Endodermal cell (in vitro differentiated cells): Measurements from ENCODE around the gene NR6A1. TPM values are rescaled to one million over a fixed set of nuclear protein-coding genes. Genes with fewer than 3 reads are reported as not detected.

Experiments used
- DNase-seq: peaks from one replicate; pipeline ENCODE4 v3.0.0-alpha.2; 2017
- H3K27ac ChIP-seq: 2 replicates; pipeline ENCODE4 v1.5.1; 2013; ENCODE audit warnings: mild to moderate bottlenecking, low read depth, low read length, moderate library complexity
- H3K27me3 ChIP-seq: 2 replicates; pipeline ENCODE4 v1.6.1; 2013; ENCODE audit warnings: mild to moderate bottlenecking, low read length, moderate library complexity; ENCODE audit not compliant: insufficient read depth, control insufficient read depth, poor library complexity, severe bottlenecking
- H3K36me3 ChIP-seq: 2 replicates; pipeline ENCODE4 v1.7.0; 2013; ENCODE audit warnings: mild to moderate bottlenecking, low read length, moderate library complexity; ENCODE audit not compliant: control insufficient read depth, insufficient read depth
- H3K4me1 ChIP-seq: one replicate; pipeline ENCODE4 v1.7.0; 2013; ENCODE audit warnings: low read length; ENCODE audit not compliant: control insufficient read depth, insufficient read depth
- H3K4me3 ChIP-seq: 2 replicates; pipeline ENCODE4 v1.5.1; 2013; ENCODE audit warnings: mild to moderate bottlenecking, low read length, moderate library complexity
- H3K9ac ChIP-seq: 2 replicates; pipeline ENCODE4 v1.6.1; 2013; ENCODE audit warnings: mild to moderate bottlenecking, low read length, moderate library complexity; ENCODE audit not compliant: poor library complexity, severe bottlenecking; ENCODE audit errors: extremely low read depth
- H3K9me3 ChIP-seq: 2 replicates; pipeline ENCODE4 v1.6.1; 2013; ENCODE audit warnings: mild to moderate bottlenecking, low read length, moderate library complexity; ENCODE audit not compliant: control insufficient read depth
- H3K27ac Mint-ChIP-seq: 2 replicates; pipeline ENCODE4 v1.8.0; 2020; ENCODE audit warnings: mixed read lengths
- H3K27me3 Mint-ChIP-seq: 2 replicates; pipeline ENCODE4 v1.8.0; 2021; ENCODE audit warnings: mild to moderate bottlenecking, mixed read lengths; ENCODE audit not compliant: insufficient read depth
- H3K36me3 Mint-ChIP-seq: 2 replicates; pipeline ENCODE4 v1.8.0; 2020; ENCODE audit warnings: low read depth, mixed read lengths
- H3K4me1 Mint-ChIP-seq: 2 replicates; pipeline ENCODE4 v1.8.0; 2020; ENCODE audit warnings: mixed read lengths
- H3K4me3 Mint-ChIP-seq: 2 replicates; pipeline ENCODE4 v1.8.0; 2020; ENCODE audit warnings: mild to moderate bottlenecking, moderate library complexity, mixed read lengths
- H3K9me3 Mint-ChIP-seq: 2 replicates; pipeline ENCODE4 v1.8.0; 2020; ENCODE audit warnings: mild to moderate bottlenecking, mixed read lengths
- WGBS, 2 experiments: methylation state at CpG; one replicate each; pipeline versions ENCODE4 v1.1.5 to v1.1.7; 2013; ENCODE audit warnings: missing lambda C conversion rate in 2 of 2, mixed read lengths in 1 of 2; ENCODE audit not compliant: insufficient coverage in 1 of 2, insufficient read length in 1 of 2; 5-methylcytosine and 5-hydroxymethylcytosine counted together
- total RNA-seq, 2 donors: library from RNA; stranded (reverse); fragmentation: NEBNext Ultra II Directional in 1 of 2; extraction: Animal tissue kit (Norgen Biotek cat#: 25700) in 1 of 2; gene quantifications; 2 replicates in 1 of 2; 3 replicates in 1 of 2; pipeline ENCODE4 v1.2.1, GENCODE V29; 2021
- TF ChIP-seq, protein P1 (sequence below): fragments of 200-600 bp; sonication (generic); conservative IDR thresholded peaks from 2 replicates; pipeline ENCODE4 v1.5.0; 2021; ENCODE audit warnings: antibody characterized with exemption, mild to moderate bottlenecking

The NR6A1 gene
- total RNA-seq, 2 donors from 2014 or later, result 168 to 206 TPM

DNA sequence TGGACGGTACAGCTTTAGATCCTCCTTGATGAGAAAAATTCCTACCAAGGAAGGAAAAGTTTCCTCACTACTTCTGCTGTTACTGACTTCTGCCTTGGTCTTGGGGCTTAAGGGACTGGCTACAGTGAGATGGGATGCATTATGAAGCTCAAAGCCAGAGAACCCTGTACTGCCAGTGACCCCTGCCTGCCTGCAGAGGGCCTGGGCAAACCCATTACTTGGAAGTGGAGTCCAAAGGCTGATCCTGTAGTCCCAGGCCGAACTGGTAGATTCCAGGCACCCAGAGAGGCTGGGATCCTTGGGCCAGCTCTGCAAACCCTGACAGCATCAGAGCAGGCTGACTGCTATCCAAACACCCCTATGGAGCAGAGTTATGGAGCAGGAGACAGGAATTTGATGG lies 238.2 kb downstream of the NR6A1 start:
- Histone ChIP-seq H3K27me3 (no peaks in the 10 kb centered on the region), H3K4me3 (no peak overlapping the region), H3K27ac (no peak overlapping the region), H3K9me3 (no peaks in the 10 kb centered on the region), H3K4me1 (no peaks in the 10 kb centered on the region), H3K36me3 (peaks cover 63% of the 10 kb centered on the region), H3K9ac (no peak overlapping the region)
- no peak overlapping the region for H3K27ac Mint-ChIP-seq
- no peak overlapping the region for H3K4me3 Mint-ChIP-seq
- no peaks in the 10 kb centered on the region for H3K9me3 Mint-ChIP-seq
- no peaks in the 10 kb centered on the region for H3K27me3 Mint-ChIP-seq
- peaks cover 51% of the 10 kb centered on the region for H3K36me3 Mint-ChIP-seq
- TF ChIP-seq, protein P1, sequence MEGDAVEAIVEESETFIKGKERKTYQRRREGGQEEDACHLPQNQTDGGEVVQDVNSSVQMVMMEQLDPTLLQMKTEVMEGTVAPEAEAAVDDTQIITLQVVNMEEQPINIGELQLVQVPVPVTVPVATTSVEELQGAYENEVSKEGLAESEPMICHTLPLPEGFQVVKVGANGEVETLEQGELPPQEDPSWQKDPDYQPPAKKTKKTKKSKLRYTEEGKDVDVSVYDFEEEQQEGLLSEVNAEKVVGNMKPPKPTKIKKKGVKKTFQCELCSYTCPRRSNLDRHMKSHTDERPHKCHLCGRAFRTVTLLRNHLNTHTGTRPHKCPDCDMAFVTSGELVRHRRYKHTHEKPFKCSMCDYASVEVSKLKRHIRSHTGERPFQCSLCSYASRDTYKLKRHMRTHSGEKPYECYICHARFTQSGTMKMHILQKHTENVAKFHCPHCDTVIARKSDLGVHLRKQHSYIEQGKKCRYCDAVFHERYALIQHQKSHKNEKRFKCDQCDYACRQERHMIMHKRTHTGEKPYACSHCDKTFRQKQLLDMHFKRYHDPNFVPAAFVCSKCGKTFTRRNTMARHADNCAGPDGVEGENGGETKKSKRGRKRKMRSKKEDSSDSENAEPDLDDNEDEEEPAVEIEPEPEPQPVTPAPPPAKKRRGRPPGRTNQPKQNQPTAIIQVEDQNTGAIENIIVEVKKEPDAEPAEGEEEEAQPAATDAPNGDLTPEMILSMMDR, result peak; percentile 61
- 96% methylated on average over 2 of the region's 2 CpGs; no CpG with 5 or more reads in 1 of the 2 experiments for WGBS, 2 experiments
- DNase-seq, result peak; percentile 63
- peaks cover 3% of the 10 kb centered on the region for H3K4me1 Mint-ChIP-seq

DNA sequence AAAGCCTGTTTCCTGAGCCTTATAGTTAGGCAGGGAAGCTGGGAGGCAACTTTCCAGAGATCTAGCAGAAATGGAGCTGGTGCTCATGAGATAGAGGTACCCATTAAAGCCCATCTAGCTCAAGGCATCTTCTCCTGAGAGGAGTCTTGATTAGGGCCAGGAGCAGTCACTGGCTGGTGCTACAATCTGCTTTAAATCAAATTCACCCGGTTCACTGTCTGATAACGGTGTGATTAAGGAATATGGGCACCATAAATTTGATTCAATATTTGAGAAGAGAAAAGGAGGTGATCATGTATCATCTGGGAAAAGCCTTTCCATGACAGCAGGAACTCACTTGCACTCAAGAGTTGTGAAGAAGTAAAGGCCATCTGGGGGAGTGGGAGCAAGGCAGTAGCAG lies 240.0 kb downstream of the NR6A1 start:
- peaks cover 75% of the 10 kb centered on the region for H3K36me3 ChIP-seq
- no peak overlapping the region for H3K27ac ChIP-seq
- no peaks in the 10 kb centered on the region for H3K4me1 ChIP-seq
- Mint-ChIP-seq H3K4me3 (no peak overlapping the region), H3K27ac (no peak overlapping the region), H3K27me3 (no peaks in the 10 kb centered on the region), H3K9me3 (no peaks in the 10 kb centered on the region), H3K36me3 (peaks cover 52% of the 10 kb centered on the region), H3K4me1 (peaks cover 3% of the 10 kb centered on the region)
- H3K9ac ChIP-seq, result no peak overlapping the region
- no peaks in the 10 kb centered on the region for H3K9me3 ChIP-seq
- no peak for DNase-seq
- H3K4me3 ChIP-seq, result no peak overlapping the region
- TF ChIP-seq, protein P1, result no peak
- WGBS, 2 experiments, result 91 to 100% methylated on average over 2 of the region's 2 CpGs
- no peaks in the 10 kb centered on the region for H3K27me3 ChIP-seq

DNA sequence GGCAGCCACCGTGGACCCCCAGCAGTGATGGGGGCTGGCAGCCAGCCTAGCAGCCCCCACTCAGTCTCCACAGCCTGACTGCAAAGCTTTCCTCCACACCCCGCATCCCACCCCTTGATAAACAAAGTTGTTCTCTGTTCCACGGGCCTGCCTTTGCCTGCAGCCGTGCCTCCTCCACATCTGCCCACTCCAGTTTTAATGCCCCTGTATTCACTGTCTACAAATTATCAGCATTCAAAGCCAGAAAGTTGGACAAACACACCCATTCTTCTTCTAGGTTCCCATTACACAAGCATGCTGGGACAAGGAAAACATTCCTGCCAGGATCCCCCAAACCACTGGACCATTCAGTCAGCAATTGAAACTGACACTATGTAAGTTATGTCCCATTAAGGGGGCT lies 240.9 kb downstream of the NR6A1 start:
- TF ChIP-seq, protein P1, result no peak
- no peaks in the 10 kb centered on the region for H3K9me3 ChIP-seq
- Mint-ChIP-seq H3K4me3 (no peak overlapping the region), H3K27ac (no peak overlapping the region), H3K36me3 (peaks cover 51% of the 10 kb centered on the region), H3K9me3 (no peaks in the 10 kb centered on the region), H3K4me1 (no peaks in the 10 kb centered on the region), H3K27me3 (no peaks in the 10 kb centered on the region)
- no peak for DNase-seq
- 94 to 97% methylated on average over 3 to 4 of the region's 4 CpGs for WGBS, 2 experiments
- peaks cover 72% of the 10 kb centered on the region for H3K36me3 ChIP-seq
- H3K4me3 ChIP-seq, result no peak overlapping the region
- H3K27me3 ChIP-seq, result no peaks in the 10 kb centered on the region
- no peaks in the 10 kb centered on the region for H3K4me1 ChIP-seq
- H3K27ac ChIP-seq, result no peak overlapping the region
- no peak overlapping the region for H3K9ac ChIP-seq
